ENCODE measurements around the gene DISC1.

The DISC1 gene

GRCh38 chr1:231817801-231818200 lies 191.2 kb downstream of the DISC1 start:
- DNase-seq (ENCODE audit: low spot score) = no peak

DNA sequence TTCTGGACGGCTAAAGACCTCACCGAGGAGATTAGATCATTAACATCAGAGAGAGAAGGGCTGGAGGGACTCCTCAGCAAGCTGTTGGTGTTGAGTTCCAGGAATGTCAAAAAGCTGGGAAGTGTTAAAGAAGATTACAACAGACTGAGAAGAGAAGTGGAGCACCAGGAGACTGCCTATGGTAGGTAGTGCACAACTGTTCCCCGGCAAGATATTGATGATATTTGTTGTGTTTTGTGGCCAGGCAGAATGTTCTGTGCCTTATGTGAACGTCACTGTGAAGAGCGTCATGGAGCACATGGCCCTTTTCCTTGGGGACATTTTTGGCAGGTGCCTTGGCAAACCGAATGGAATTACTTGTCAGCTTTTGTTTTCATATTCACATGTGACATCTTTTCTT lies 191.7 kb downstream of the DISC1 start:
- DNase-seq (ENCODE audit: low spot score) = no peak

DNA sequence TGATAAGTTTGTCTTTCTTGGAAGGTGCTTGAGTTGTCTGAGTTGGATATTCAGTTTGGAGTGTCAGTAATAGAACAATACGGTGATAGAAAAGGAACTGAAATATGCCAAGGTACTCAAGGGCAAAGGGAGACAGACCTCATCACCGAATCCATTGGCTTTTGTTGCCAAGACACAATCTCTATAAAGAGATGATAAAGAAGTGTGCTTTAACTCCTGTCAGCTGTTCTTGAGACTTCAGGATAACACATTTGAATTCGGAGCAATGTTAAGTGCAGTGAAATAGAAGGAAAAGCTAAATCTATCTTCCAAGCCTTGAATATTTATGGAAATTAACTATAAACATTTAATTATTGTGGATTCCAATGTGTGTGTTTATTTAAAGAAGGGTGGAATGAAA lies 194.7 kb downstream of the DISC1 start:
- DNase-seq (ENCODE audit: low spot score) = no peak

GRCh38 chr1:231822041-231822440 lies 195.5 kb downstream of the DISC1 start:
- DNase-seq (ENCODE audit: low spot score) = no peak

- no peak for DNase-seq (ENCODE audit: low spot score)
Measured at GRCh38 chr1:231826566-231826965, 200.0 kb downstream of the DISC1 start.

DNA sequence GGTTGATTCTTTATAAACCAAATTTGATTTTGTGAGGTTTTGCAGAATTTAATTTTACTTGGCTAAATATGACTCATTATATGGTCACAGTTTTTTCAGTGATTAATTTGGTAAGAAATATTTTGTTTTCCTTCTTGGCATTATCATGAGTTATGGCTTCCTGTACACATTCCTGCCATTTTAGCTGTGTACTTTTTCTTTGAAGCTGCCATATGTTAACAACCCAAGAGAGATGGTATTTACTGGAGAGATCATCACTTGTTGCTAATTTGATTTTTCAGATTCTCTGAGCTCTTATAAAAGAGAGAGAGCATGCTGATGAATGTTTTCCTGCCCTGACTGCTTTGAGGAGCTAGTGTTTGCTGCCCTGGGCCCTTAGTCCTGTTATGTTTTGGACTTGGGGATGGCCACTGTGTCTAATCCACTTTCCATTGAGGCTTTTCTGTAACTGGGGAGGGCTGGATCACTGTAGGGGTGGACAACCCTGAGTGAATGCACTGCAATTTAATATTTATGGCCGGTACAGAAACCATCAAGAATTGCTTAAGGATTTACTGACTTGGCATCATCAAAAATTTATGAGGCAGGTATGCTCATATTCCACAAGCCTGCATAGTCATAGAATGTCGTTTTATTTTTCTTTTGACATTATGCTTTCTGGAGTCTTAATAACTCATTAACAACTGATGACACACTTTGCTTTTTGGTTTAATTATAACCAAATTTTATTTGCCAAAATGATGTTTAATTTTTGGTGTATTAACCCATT lies 200.9 kb downstream of the DISC1 start:
- no peak for DNase-seq (ENCODE audit: low spot score)

DNA sequence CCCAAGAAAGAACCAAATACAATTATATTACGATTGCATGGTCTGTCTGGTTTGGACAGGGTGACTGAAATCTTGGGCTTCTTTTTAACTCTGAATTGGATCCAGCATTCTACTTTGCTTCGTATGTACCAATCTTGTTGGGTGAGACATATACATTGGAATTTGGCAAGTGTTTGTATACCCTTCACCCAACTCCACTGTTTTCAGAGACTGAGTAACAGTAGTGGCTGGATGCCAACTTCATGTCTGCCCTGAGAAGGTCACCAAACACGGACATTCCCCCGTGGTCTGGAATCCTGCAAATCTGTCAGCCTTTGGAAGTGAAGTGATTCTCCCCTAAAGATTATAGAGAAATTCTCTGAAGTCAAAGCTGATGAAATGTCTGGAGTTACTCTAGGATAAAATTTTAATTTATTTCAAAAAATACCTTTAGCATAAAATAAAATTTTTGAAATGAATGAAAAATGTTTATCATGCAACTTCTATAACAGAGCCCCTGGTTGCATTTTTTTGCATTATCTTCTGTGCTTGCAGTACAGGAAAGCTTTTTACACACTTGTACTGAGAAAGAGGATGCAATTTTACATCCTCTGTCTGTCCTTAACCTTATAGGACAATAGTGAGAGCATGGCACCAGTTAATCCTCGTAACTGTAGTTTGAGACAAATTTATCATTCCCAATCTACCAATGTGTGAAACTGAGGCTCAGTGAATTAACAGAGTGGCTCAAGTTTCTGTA lies 201.8 kb downstream of the DISC1 start:
- no peak for DNase-seq (ENCODE audit: low spot score)

- DNase-seq (ENCODE audit: low spot score) = no peak
Measured at GRCh38 chr1:231829332-231829731, 202.7 kb downstream of the DISC1 start.

- no peak for DNase-seq (ENCODE audit: low spot score)
Measured at GRCh38 chr1:231836227-231836893, 209.8 kb downstream of the DISC1 start.

GRCh38 chr1:231838521-231838920 lies 211.9 kb downstream of the DISC1 start:
- DNase-seq (ENCODE audit: low spot score) = no peak

DNA sequence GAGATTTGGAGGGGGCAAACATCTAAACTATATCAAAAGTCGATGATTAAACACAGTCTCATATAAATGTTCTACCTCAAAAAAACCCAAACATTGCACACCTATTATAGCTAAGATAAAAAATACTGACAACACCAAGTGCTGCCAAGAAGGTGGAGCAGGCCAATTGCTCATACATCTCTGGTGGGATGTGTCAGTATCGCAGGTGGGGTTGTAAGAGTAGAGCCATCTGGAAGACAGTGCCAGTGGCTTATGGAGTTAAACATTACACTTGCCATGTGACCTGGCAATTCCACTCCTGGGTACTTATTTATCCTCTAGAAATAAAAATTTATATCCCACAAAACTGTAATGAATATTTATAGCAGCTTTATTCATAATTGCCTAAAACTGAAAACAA lies 213.4 kb downstream of the DISC1 start:
- DNase-seq (ENCODE audit: low spot score) = no peak

- no peak for DNase-seq (ENCODE audit: low spot score)
Measured at GRCh38 chr1:231841616-231842344, 215.2 kb downstream of the DISC1 start.

DNA sequence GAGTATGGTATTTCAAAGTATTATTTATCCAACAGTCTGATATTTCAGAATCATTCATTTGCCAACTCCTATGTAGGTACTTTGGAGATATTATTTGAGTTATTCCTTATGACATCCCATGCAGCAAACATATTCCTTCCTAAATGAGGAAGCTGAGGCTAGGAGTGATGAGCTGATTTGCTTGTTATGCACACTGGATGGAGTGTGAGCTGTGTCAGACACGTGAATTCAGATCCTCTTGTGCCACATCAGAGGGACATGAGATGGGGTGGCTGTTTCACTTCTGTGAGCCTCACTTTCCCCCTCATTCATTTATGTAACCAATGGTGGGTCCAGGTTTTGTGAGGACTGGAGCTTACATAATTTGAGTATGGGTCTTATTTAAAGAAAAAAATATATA lies 215.9 kb downstream of the DISC1 start:
- no peak for DNase-seq (ENCODE audit: low spot score)

DNA sequence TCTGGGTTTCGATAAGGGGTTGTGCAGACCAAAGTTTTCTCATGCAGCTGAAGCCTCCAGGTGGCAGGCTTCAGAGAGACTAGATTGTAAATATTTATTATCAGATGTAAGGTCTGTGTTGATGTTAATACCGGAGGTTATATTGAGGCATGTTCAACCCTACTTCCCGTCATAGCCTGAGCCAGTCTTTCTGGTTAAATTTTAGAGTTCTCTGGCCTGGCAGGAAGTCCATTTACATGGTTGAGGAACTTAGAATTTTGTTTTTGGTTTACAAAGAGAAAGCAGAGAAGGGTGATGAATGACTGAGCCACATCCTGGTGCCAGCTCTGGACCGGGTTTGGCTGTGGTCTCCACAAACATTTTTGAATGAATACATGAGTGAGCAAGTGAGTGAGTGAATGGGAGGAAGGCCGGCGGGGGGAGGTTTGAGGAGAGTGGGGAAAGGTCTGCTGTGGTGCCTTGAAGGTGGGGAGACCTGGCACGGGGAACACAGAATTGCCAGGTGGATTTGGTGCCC lies 218.5 kb downstream of the DISC1 start:
- no peak for DNase-seq (ENCODE audit: low spot score)

- DNase-seq (ENCODE audit: low spot score) = no peak
Measured at GRCh38 chr1:231847612-231848397, 221.2 kb downstream of the DISC1 start.

DNA sequence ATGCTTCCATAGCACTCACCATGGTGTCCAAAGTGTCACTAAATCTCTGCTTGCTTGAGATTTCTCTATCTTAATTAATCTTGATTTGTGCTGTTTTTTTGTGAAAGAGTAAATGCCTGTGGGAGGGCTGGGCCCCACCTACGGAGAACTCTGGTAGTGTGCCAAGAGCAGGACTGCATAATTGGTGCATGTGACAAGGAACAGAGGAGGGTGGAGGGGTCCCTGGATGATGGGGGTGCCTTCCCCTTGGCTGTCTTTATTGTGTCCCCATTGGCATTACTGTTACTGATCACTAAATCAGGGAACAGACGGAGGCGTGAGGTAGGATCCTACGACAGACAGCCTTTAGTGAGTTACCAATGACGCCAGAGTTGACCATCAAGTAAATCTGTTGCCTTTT lies 223.4 kb downstream of the DISC1 start:
- no peak for DNase-seq (ENCODE audit: low spot score)

- DNase-seq (ENCODE audit: low spot score) = no peak
Measured at GRCh38 chr1:231850786-231851185, 224.2 kb downstream of the DISC1 start.

DNA sequence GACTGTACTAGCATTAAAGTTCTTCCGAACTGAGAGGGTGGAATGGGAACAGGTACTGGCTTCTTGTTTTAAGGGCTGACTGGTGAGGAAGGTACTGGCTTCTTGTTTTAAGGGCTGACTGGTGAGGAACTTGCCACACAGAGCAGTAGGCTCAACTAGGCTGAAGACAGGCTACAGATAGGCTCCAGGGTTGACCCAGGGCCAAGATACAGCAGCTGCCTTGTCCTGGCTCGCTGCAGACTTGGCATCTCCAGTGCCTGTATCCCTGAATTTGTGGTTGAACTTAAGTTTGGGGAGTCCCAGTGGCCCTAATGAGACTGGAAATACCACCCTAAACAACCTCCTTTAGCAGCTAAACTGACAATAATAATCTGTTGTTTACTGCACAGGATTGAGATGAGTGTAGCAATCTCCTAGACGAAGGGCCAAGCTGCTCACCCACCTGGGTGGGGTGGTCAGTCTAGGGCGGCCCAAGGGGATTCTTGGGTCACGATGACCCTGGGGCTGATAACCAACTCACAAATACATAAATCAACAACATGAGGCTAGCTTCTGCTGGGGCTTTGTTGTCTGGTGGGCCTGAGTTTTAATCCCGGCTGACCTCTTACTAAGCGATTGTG lies 227.1 kb downstream of the DISC1 start:
- DNase-seq (ENCODE audit: low spot score) = no peak

DNA sequence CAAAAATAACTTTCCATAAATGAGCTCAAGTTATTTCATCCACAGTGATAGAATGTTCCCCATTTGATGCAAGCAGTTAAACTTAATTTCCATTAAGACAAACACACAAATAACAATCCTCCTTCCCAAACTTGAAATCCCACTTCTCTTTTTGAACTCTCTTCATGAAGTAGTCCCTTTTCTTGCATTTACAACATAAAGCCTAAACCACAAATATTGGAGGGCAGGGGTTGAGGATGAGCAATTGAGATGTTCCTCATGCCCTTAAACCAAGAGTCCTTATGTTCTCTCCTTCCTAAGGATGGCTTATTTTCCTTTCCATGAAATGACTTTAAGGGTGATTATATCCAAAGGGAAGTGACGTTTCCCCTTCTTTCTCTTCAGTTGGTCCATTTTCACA lies 228.8 kb downstream of the DISC1 start:
- no peak for DNase-seq (ENCODE audit: low spot score)

GRCh38 chr1:231855926-231856325 lies 229.3 kb downstream of the DISC1 start:
- DNase-seq (ENCODE audit: low spot score) = no peak

DNA sequence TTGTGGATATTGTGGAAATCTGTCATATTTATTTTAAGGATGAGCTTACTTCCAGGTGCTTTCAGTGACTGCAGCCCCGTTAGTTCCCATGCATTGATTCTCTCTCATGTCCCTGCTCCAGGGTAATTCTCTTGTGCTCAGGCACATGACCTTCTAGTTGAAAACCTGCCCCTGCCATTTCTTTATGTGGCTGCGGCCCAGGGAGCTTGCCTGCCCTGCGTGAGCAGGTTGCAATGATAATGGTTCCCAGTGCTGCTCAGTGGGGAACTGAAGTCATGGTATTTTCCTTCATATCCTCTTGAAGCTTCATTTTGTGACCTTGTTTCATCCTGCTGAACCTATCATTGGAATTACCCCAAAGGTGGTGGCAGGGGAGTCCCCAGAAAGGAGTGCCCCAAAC lies 229.8 kb downstream of the DISC1 start:
- no peak for DNase-seq (ENCODE audit: low spot score)
